GM20431 (cell line): ENCODE measurements around the gene TUBB3.
"Not testable (repeated sequence)": the region's sequence is repeated elsewhere in the genome, so short reads cannot be mapped to it uniquely, and the experiment has no call there.

Experiments used
- in situ Hi-C: fragments of 300-500 bp; cut with MseI, MboI; formaldehyde crosslinking; loops from one replicate; pipeline ENCODE4 v1.15.0; 2020; ENCODE audit warnings: low sequenced_read_pairs; ENCODE audit not compliant: unreplicated experiment

The TUBB3 gene

GRCh38 chr16:89922884-89923639, at the start of gene TUBB3:
TSS of gene TUBB3 (plus strand) at chr16:89923342. CDS start at chr16:89923402, 60 bp downstream.
- in situ Hi-C loops: no loop called here

- in situ Hi-C loops: no loop called here
Measured at GRCh38 chr16:89873972-89874689, 49.0 kb upstream of the TUBB3 start.

GRCh38 chr16:89879123-89879522, 44.0 kb upstream of the TUBB3 start:
- in situ Hi-C loops: not testable (repeated sequence)

- in situ Hi-C loops: no loop called here
Measured at GRCh38 chr16:89880477-89881367, 42.4 kb upstream of the TUBB3 start.

GRCh38 chr16:89881368-89881730, 41.8 kb upstream of the TUBB3 start:
- in situ Hi-C loops: no loop called here

- in situ Hi-C loops: no loop called here
Measured at GRCh38 chr16:89883346-89884040, 39.6 kb upstream of the TUBB3 start.

- in situ Hi-C loops: no loop called here
Measured at GRCh38 chr16:89884041-89884421, 39.1 kb upstream of the TUBB3 start.

- in situ Hi-C loops: no loop called here
Measured at GRCh38 chr16:89887243-89887642, 35.9 kb upstream of the TUBB3 start.

- in situ Hi-C loops: no loop called here
Measured at GRCh38 chr16:89890200-89890599, 32.9 kb upstream of the TUBB3 start.

- in situ Hi-C loops: no loop called here
Measured at GRCh38 chr16:89890886-89891657, 32.1 kb upstream of the TUBB3 start.

GRCh38 chr16:89892055-89892630, 31.0 kb upstream of the TUBB3 start:
- in situ Hi-C loops: no loop called here

- in situ Hi-C loops: no loop called here
Measured at GRCh38 chr16:89892635-89893034, 30.5 kb upstream of the TUBB3 start.

GRCh38 chr16:89893642-89894548, 29.2 kb upstream of the TUBB3 start:
- in situ Hi-C loops: no loop called here

GRCh38 chr16:89895482-89896250, 27.5 kb upstream of the TUBB3 start:
- in situ Hi-C loops: no loop called here

- in situ Hi-C loops: no loop called here
Measured at GRCh38 chr16:89897204-89897603, 25.9 kb upstream of the TUBB3 start.

- in situ Hi-C loops: no loop called here
Measured at GRCh38 chr16:89898201-89898967, 24.8 kb upstream of the TUBB3 start.
